Right lobe of liver (tissue), 6 donors: ENCODE data around the gene PACS2. TPM values are rescaled to one million over a fixed set of nuclear protein-coding genes. Genes with fewer than 3 reads are reported as not detected.
A peak's percentile ranks its signal among the peaks of the same experiment; 100 is the strongest.

Experiments used
- ATAC-seq, 4 donors: fragments of 200-7000 bp; cut with Tn5 transposase; one replicate each; pipeline ENCODE4 v1.9.1; 2020; ENCODE audit warnings: mild to moderate bottlenecking in 4 of 4, moderate library complexity in 4 of 4
- DNase-seq, 3 donors: peaks; one replicate each; pipeline ENCODE4 v3.0.0-alpha.2; 2020
- H3K27ac ChIP-seq, 3 donors: fragments of 200-600 bp; one replicate each; pipeline ENCODE4 v1.8.0; 2022
- H3K27me3 ChIP-seq, 2 donors: fragments of 200-600 bp; one replicate each; pipeline ENCODE4 v1.8.0; 2022
- H3K36me3 ChIP-seq, 4 donors: fragments of 200-600 bp; sonication (generic) in 1 of 4; one replicate each; pipeline versions ENCODE4 v1.5.1 to v1.8.0; 2017 to 2022; ENCODE audit warnings: control low read depth in 1 of 4
- H3K4me1 ChIP-seq, 4 donors: fragments of 200-600 bp; sonication (generic) in 1 of 4; one replicate each; pipeline versions ENCODE4 v1.5.1 to v1.8.0; 2017 to 2022; ENCODE audit warnings: control low read depth in 1 of 4
- H3K4me3 ChIP-seq, 3 donors: fragments of 200-600 bp; one replicate each; pipeline ENCODE4 v1.8.0; 2022
- H3K9me3 ChIP-seq, 4 donors: fragments of 200-600 bp; sonication (generic) in 1 of 4; one replicate each; pipeline versions ENCODE4 v1.5.1 to v1.8.0; 2017 to 2022; ENCODE audit warnings: control low read depth in 1 of 4
- CTCF ChIP-seq, 4 donors: fragments of 200-600 bp in 3 of 4; fragments of 450-650 bp in 1 of 4; IDR thresholded peaks; one replicate each; pipeline versions ENCODE4 v1.5.1 to v1.8.0; 2016 to 2022; ENCODE audit warnings: antibody characterized with exemption in 4 of 4, mild to moderate bottlenecking in 2 of 4
- POLR2A ChIP-seq: fragments of 450-650 bp; IDR thresholded peaks from one replicate; pipeline ENCODE4 v1.6.1; 2017; ENCODE audit warnings: antibody characterized with exemption, mild to moderate bottlenecking
- WGBS: methylation state at CpG from one replicate; pipeline ENCODE4 v1.1.6; 2018; ENCODE audit warnings: low coverage, low lambda C conversion rate; ENCODE audit not compliant: insufficient coverage; ENCODE audit errors: missing lambda C conversion rate; 5-methylcytosine and 5-hydroxymethylcytosine counted together
- intact Hi-C, 2 donors: fragments of 100-400 bp; cut with DNase I; formaldehyde crosslinking; loops; one replicate each; pipeline versions ENCODE4 v1.11.2 to v1.14.1; 2022
- total RNA-seq, 6 experiments: library from RNA; depleted of rRNA in 2 of 6; stranded (reverse); fragments of >200 nt in 2 of 6; fragmentation: NEBNext Ultra II Directional in 3 of 6; extraction: Animal tissue kit (Norgen Biotek cat#: 25700) in 3 of 6; gene quantifications; one replicate each; pipeline versions ENCODE4 v1.1.0 to v1.2.4, GENCODE V29; 2016 to 2023
- donor health status: DM: no; HTN: yes; CAD: no.
- donor health status: DM: no; HTN: no; CAD: no.
- donor health status: DM: no; HTN: no; CAD: no.
- donor health status: DM: no; HTN: yes; CAD: no.
- donor health status: DM: no; HTN: yes; CAD: no.

Gene PACS2
- total RNA-seq, 6 experiments from 2014 or later = 19.8 to 26.7 (median 21.5) TPM

GRCh38 chr14:105283028-105283427 is 31.5 kb upstream of the PACS2 start:
- no peak overlapping the region for H3K4me3 ChIP-seq
- no peaks in the 10 kb centered on the region for H3K27me3 ChIP-seq
- intact Hi-C loops = loop anchor here (10.0 kb wide), 3 partner anchors 72 to 188 kb away; no protein-coding TSS in a partner anchor
- TF ChIP-seq CTCF (IDR thresholded peaks at IDR 0.05) (no peak), POLR2A (no peak)
- ATAC-seq (no peak), DNase-seq (no peak)
- no CpG with 5 or more reads among the region's 10 CpGs for WGBS
- no peak overlapping the region for H3K27ac ChIP-seq
- no peaks in the 10 kb centered on the region for H3K9me3 ChIP-seq
- H3K4me1 ChIP-seq = peaks cover 0 to 42% (median 15%) of the 10 kb centered on the region in 4 donors
- no peaks in the 10 kb centered on the region for H3K36me3 ChIP-seq

DNA sequence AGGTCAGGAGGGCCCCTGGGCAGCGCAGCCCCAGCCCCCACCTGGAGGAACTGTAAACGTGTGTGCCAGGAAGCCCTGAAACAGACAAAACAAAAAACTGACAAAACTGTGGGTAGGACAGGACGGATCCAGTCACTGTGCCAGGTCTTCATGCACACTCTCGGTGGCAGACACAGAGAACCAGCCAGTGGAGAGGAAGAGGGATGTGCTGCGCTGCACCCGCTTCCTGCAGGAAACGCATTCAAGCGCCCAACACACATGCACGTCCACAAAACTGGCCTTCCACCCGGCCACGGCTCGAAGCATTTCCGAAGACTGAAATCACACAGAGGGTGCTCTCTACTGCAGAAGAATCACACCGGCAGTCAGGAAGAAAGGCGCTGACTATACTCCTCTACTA is 30.6 kb upstream of the PACS2 start:
- no peaks in the 10 kb centered on the region for H3K9me3 ChIP-seq
- H3K4me1 ChIP-seq = peaks cover 0 to 43% (median 17%) of the 10 kb centered on the region in 4 donors
- no peak overlapping the region for H3K4me3 ChIP-seq
- TF ChIP-seq POLR2A (no peak), CTCF (IDR thresholded peaks at IDR 0.05) (no peak)
- no peaks in the 10 kb centered on the region for H3K27me3 ChIP-seq
- intact Hi-C loops = loop anchor here (10.0 kb wide), 3 partner anchors 71 to 189 kb away; no protein-coding TSS in a partner anchor
- H3K36me3 ChIP-seq = no peaks in the 10 kb centered on the region
- H3K27ac ChIP-seq = no peak overlapping the region
- ATAC-seq = peak in 1 of 4 donors; percentile 16
- WGBS = 51% methylated on average over 3 of the region's 15 CpGs
- DNase-seq = no peak

- 15% methylated on average over 8 of the region's 8 CpGs for WGBS
- no peak for TF ChIP-seq CTCF (IDR thresholded peaks at IDR 0.05)
- TF ChIP-seq POLR2A = no peak
Measured at GRCh38 chr14:105285174-105285573, 29.4 kb upstream of the PACS2 start.

DNA sequence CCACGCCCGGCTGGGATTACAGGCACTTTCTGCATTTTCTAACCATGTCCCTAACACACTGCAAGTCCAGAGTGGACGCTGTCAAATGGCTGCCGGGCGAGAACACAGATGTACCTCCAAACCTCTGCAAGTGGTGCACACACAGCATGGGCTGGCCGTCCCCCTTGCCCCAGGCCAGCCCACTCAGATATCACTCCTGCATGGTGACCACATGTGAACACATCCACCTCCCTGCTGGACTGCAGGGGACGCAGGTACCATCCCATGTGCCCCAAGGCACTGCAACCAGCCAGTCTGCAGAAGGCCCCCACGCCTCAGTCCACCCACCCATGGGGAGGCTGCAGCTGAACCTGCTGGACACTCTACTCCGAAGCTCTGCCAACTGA is 27.8 kb upstream of the PACS2 start:
- intact Hi-C loops = loop anchor here (10.0 kb wide), 3 partner anchors 68 to 192 kb away; no protein-coding TSS in a partner anchor
- Histone ChIP-seq H3K4me3 (no peak overlapping the region), H3K27me3 (no peaks in the 10 kb centered on the region), H3K36me3 (no peaks in the 10 kb centered on the region), H3K27ac (peak overlapping the region in 1 of 3 donors; percentile 41), H3K4me1 (peaks cover 0 to 43% (median 22%) of the 10 kb centered on the region in 4 donors), H3K9me3 (no peaks in the 10 kb centered on the region)
- TF ChIP-seq CTCF (IDR thresholded peaks at IDR 0.05) (no peak), POLR2A (no peak)
- DNase-seq = no peak
- ATAC-seq = no peak
- WGBS = 100% methylated on average over 6 of the region's 9 CpGs

More at GRCh38 chr14:105285174-105285573, 29.4 kb upstream of the PACS2 start:
- Histone ChIP-seq H3K36me3 (no peaks in the 10 kb centered on the region), H3K27me3 (no peaks in the 10 kb centered on the region), H3K27ac (peak overlapping the region in 2 of 3 donors; percentile 31 to 63), H3K9me3 (no peaks in the 10 kb centered on the region), H3K4me3 (no peak overlapping the region), H3K4me1 (peaks cover 0 to 43% (median 18%) of the 10 kb centered on the region in 4 donors)
- DNase-seq (peak; percentile 45 to 82 (median 69)), ATAC-seq (peak; percentile 83 to 86 (median 84))
- intact Hi-C loops = loop anchor here (10.0 kb wide), 3 partner anchors 70 to 190 kb away; no protein-coding TSS in a partner anchor
